Measurements from ENCODE around the gene SPATS2.
"Not testable (repeated sequence)": the region's sequence is repeated elsewhere in the genome, so short reads cannot be mapped to it uniquely, and the experiment has no call there.

The SPATS2 gene

GRCh38 chr12:49352351-49352750 is 14.9 kb upstream of the SPATS2 start:
- no peak for DNase-seq (ENCODE audit: low spot score)

GRCh38 chr12:49355913-49356312 is 11.3 kb upstream of the SPATS2 start:
- DNase-seq (ENCODE audit: low spot score), result no peak

- peak; percentile 63 for DNase-seq (ENCODE audit: low spot score)
These were observed 10.1 kb upstream of the SPATS2 start for GRCh38 chr12:49357103-49357678.

- DNase-seq (ENCODE audit: low spot score), result peak; percentile 57
These were observed 8.7 kb upstream of the SPATS2 start for GRCh38 chr12:49358483-49359141.

GRCh38 chr12:49359671-49360070 is 7.6 kb upstream of the SPATS2 start:
- no peak for DNase-seq (ENCODE audit: low spot score)

- DNase-seq (ENCODE audit: low spot score), result no peak
These were observed 5.2 kb upstream of the SPATS2 start for GRCh38 chr12:49362077-49362476.

GRCh38 chr12:49364989-49365388 is 2.3 kb upstream of the SPATS2 start:
- peak; percentile 68 for DNase-seq (ENCODE audit: low spot score)

- DNase-seq (ENCODE audit: low spot score), result no peak
These were observed 1.7 kb upstream of the SPATS2 start for GRCh38 chr12:49365542-49365941.

GRCh38 chr12:49366096-49366651 is 1.1 kb upstream of the SPATS2 start:
- DNase-seq (ENCODE audit: low spot score), result no peak

- DNase-seq (ENCODE audit: low spot score), result peak; percentile 97
These were observed 446 bp upstream of the SPATS2 start for GRCh38 chr12:49366652-49367380.

GRCh38 chr12:49368240-49368600 is 958 bp downstream of the SPATS2 start:
- DNase-seq (ENCODE audit: low spot score), result no peak

GRCh38 chr12:49369411-49370145 is 2.3 kb downstream of the SPATS2 start:
- peak; percentile 76 for DNase-seq (ENCODE audit: low spot score)

GRCh38 chr12:49370539-49370938 is 3.3 kb downstream of the SPATS2 start:
- DNase-seq (ENCODE audit: low spot score), result no peak

- no peak for DNase-seq (ENCODE audit: low spot score)
These were observed 8.1 kb downstream of the SPATS2 start for GRCh38 chr12:49375406-49375805.

- no peak for DNase-seq (ENCODE audit: low spot score)
These were observed 10.1 kb downstream of the SPATS2 start for GRCh38 chr12:49377386-49377785.

- DNase-seq (ENCODE audit: low spot score), result not testable (repeated sequence)
These were observed 12.9 kb downstream of the SPATS2 start for GRCh38 chr12:49380184-49380583.

- DNase-seq (ENCODE audit: low spot score), result no peak
These were observed 21.6 kb downstream of the SPATS2 start for GRCh38 chr12:49388682-49389386.

- DNase-seq (ENCODE audit: low spot score), result no peak
These were observed 22.1 kb downstream of the SPATS2 start for GRCh38 chr12:49389387-49389703.

- no peak for DNase-seq (ENCODE audit: low spot score)
These were observed 29.7 kb downstream of the SPATS2 start for GRCh38 chr12:49397000-49397399.

- no peak for DNase-seq (ENCODE audit: low spot score)
These were observed 33.0 kb downstream of the SPATS2 start for GRCh38 chr12:49400304-49400703.

- no peak for DNase-seq (ENCODE audit: low spot score)
These were observed 36.7 kb downstream of the SPATS2 start for GRCh38 chr12:49403971-49404450.

GRCh38 chr12:49404956-49405355 is 37.7 kb downstream of the SPATS2 start:
- no peak for DNase-seq (ENCODE audit: low spot score)
